ENCODE data around the gene EYA3. TPM values are rescaled to one million over a fixed set of nuclear protein-coding genes. Genes with fewer than 3 reads are reported as not detected.
"Not testable (repeated sequence)": the region's sequence is repeated elsewhere in the genome, so short reads cannot be mapped to it uniquely, and the experiment has no call there.

Gene EYA3
- polyA plus RNA-seq, 4 donors = 16.9 to 58.0 (median 57.7) TPM

DNA sequence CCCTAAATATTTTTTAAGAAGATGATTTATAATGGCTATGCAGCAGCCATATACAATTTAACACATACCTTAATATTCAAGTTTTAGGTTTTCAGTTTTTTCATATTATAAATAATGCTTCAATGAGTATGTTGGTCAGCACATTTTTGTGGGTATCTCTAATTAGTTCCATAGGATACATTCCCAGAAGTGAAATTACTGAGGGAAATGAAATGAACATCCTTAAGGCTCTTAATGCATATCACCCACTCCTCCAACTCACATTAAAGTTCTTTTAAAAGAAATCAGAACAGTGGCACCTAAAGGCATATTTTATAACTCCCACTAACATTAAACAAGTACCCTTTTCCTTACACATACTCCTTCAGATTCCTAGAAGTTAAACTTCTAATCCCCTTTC is 56.1 kb downstream of the EYA3 start:
- no peak for DNase-seq (ENCODE audit: low read depth in 4 of 4, low spot score in 3 of 4)

DNA sequence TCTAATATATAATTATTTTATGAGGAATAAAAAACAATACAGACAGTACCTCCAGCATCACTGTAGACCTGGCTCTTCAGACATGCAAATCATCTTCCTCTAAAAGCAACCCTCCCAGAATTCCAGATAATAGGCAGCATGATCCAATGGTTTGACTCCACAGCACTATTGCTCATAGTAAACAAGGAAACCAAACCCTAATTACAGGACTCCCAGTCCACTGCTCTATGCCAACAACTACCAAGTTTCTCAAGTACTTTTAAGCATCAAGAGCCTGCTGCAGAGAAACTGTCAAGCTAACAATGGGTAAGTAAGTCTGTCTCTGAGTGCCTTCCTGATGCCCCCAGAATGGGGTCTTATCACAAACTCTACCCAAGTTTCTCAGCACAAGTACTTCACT is 57.2 kb downstream of the EYA3 start:
- DNase-seq (ENCODE audit: low read depth in 4 of 4, low spot score in 3 of 4) = no peak

DNA sequence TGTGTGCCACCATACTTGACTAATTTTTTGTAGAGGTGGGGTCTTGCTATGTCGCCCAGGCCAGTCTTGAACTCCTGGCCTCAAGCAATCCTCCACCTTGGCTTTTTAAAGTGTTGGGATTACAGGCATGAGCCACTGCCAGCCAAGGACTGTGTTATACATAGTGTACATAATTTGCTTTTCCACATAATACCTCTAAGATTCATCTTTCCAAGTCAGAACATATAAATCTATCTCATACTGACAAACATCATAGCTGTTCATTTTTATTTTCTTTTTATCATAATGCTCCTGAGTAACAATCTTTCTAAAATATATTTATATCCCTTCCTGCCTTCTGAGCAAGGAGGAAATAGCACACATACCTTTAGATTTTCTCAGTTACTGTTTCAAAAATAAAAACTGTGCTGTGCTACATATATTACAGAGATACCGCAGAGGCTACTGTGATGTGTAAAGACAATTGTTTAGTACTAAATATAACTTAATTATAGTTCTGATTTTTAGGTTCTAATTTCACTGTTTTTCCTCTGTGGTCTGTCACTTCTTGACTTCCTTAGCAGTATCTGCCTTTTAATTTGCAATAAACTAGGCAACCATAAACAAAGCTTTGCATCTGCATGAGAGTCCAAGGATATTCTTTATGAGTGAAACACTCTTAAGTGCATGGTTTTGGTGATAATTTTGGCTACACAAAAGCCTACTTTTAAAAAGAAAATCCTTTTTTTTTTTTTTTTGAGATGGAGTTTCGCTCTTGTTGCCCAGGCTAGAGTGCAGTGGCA is 59.3 kb downstream of the EYA3 start:
- no peak for DNase-seq (ENCODE audit: low read depth in 4 of 4, low spot score in 3 of 4)

DNA sequence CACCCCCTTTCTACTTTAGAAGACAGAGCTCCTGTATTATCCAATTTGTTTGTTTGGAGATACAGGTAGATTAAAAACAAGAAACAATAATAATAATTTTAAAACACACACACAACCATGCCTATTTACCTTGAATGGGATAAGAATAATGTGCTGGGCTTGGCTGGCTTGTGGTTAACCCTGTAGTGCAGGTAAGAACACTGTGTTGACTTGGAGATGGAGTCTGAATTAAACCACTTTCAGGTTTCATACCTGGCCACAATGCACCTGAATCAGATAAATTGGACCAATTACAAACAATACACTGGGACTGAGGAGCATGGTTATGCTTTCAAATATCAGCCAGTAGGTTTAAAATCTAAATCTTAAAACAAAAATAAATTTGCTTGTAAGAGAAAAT is 60.8 kb downstream of the EYA3 start:
- no peak for DNase-seq (ENCODE audit: low read depth in 4 of 4, low spot score in 3 of 4)

DNA sequence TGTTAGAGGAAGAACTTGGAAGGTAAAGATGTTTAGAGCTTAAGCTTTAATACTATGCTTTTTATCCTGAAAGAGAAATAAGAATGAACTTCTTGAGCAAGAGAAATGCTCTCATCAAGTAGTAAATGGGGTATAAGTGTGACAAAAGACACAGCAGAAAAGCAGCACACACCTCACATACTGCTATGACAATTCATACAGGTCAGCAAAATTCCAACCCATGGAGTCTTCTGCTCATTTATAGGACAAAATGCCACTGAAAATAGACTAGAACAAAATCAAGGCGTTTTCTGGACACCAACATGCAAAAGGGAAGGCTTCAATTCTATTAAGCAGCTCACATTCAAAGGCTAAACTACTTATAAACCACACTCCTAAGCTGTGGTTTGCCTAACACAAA is 61.2 kb downstream of the EYA3 start:
- no peak for DNase-seq (ENCODE audit: low read depth in 4 of 4, low spot score in 3 of 4)

DNA sequence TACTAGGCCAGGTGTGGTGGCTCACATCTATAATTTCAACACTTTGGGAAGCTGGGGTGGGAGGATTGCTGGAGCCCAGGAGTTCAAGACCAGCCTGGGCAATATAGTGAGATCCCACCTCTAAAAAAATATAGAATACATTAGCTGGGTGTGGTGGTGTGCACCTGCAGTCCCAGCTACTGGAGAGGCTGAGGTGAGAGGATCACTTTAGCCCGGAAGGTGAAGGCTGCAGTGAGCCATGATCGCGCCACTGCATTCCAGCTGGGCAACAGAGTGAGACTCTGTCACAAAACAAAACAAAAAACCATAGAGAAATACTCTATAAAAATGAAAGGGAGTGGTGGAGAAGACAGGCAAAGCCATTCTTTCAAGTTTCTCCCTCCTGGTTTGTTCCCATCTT is 62.1 kb downstream of the EYA3 start:
- no peak for DNase-seq (ENCODE audit: low read depth in 4 of 4, low spot score in 3 of 4)

DNA sequence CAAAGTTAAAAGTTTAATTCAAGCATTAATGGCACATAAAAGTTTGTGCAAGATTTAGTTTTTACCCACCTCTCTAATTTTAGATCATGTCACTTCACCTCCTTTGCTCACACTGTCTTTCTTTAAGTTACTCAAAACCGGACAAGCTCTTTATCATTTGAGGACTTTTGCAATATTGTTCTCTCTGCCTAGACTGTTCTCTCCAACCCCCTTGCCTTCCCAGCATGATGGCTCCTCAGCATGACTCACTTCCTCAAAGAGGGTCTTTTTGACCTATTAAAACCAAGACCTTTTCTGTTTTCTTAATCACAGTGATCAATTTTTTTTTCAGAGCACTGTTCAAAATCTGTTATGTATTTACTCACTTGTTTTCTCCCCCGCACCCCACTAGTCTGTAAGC is 67.3 kb downstream of the EYA3 start:
- DNase-seq (ENCODE audit: low read depth in 4 of 4, low spot score in 3 of 4) = no peak

DNA sequence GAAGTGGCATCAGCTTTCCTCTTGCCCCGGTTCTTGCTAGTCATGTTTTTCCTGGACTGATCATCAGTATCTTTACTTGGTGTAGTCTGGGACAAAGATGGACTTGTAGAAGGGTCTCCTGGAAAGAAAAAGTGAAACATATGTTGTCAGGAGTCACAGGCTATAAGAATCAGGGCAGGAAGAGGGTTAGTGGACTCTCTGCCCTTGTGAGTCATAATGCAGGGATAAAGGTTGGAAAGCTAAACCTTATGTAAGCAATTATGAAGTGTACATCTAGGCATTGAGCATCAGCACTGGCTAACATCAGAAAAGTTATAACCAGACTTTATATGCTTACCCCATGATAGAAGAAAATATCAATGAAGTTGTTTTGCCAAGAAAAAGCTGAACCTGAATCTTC is 77.4 kb downstream of the EYA3 start:
- DNase-seq (ENCODE audit: low read depth in 4 of 4, low spot score in 3 of 4) = no peak

DNA sequence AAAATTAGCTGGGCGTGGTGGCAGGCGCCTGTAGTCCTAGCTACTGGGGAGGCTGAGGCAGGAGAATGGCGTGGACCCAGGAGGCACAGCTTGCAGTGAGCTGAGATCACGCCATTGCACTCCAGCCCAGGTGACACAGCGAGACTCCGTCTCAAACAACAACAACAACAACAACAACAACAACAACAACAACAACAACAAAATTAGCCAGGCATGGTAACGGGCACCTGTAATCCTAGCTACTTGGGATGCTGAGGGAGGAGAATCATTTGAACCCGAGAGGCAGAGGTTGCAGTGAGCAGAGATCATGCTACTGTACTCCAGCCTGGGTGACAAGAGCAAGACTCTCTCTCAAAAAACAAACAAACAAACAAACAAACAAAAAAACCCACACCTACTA is 85.3 kb downstream of the EYA3 start:
- not testable (repeated sequence) for DNase-seq (ENCODE audit: low read depth in 4 of 4, low spot score in 3 of 4)

DNA sequence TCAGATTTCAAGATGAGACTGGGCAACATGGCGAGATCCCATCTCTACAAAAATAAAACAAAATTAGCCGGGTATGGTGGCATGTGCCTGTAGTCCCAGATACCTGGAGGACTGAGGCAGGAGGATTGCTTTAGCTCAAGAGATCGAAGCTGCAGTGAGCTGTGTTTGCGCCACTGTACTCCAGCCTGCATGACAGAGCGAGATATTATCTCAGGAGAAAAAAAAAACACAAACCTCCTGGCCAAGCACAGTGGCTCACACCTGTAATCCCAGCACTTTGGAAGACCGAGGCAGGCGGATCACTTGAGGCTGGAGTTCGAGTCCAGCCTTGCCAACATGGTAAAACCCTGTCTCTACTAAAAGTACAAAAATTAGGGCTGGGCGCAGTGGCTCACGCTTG is 85.8 kb downstream of the EYA3 start:
- DNase-seq (ENCODE audit: low read depth in 4 of 4, low spot score in 3 of 4) = no peak

DNA sequence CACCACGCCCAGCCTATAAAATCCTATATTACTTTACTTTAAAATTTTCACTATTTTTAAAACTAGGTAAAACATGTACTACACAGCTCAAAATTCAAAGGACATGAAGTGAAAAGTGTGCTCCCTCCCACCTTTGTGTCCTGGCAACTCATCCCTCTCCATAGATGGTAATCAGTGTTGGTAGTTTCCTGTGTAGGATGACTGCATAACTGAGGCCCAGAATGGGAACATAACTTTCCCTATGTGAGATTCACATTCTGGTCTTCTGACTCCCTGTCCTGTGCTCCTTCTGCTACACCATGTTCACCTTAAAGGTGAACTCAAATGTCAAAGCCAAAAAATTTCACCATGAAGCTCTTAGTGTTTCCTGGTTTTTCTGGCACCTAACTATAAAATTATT is 89.4 kb downstream of the EYA3 start:
- DNase-seq (ENCODE audit: low read depth in 4 of 4, low spot score in 3 of 4) = no peak

DNA sequence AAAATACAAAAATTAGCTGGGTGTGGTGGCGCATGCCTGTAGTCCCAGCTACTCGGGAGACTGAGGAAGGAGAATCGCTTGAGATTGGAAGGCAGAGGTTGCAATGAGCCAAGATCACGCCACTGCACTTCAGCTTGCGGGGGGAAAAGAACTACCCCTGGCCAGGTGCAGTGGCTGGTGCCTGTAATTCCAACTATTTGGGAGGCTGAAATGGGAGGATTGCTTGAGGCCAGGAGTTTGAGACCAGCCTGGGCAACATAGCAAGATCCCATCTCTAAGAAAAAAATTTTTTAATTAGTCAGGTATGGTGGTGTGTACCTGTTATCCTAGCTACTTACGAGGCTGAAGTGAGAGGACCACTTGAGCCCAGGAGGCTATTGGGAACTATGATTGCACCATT is 93.9 kb downstream of the EYA3 start:
- not testable (repeated sequence) for DNase-seq (ENCODE audit: low read depth in 4 of 4, low spot score in 3 of 4)

DNA sequence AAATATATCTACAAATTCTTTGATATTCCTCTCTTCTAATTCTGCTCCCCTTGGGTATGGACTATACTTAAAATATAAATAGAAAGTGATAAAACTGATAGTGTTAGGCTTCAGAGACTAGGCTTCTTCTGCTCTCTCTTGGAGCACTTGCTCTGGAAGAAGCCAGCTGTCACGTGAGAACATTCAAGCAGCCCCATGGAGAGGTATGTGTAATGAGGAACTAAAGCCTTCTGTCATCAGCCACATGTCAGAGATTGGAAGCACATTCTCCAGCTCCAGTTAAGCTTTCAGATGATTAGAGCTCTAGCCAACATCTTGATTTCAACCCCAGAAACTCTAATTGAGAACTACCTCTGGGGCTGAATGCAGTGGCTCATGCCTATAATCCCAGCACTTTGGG is 94.3 kb downstream of the EYA3 start:
- no peak for DNase-seq (ENCODE audit: low read depth in 4 of 4, low spot score in 3 of 4)

DNA sequence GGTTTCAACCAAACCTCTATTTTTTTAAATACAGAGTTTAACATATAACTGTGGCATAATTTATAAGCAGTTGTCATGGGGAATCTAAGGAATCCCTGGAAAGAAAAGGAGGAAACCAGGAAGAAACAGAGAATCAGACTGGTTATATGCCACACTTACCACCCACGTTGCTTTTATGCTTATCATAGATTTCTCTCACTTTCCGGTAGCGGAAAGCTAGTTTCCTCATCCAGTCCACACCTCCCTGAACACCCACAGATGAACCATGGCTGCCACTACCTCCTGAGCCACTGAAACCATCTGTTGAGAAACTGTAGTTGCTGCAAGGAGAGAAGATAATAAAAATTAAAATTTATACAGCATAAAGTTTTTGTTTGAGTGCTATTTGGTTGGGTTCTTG is 95.2 kb downstream of the EYA3 start:
- DNase-seq (ENCODE audit: low read depth in 4 of 4, low spot score in 3 of 4) = no peak

DNA sequence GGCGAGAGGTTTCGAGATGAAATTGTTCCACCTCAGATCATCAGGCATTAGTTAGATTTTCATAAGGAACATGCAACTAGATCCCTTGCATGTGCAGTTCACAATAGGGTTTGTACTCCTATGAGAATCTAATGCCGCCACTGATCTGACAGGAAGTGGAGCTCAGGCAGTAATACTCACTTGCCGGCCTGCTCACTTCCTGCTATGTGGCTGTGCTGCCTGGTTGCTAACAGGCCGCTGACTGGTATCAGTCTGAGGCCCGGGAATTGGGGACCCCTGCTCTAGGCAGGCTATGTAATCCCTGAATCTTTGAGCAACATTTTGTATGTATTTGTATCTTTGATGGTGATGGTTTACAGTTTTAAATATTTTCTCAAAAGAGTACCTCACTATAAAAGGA is 96.1 kb downstream of the EYA3 start:
- no peak for DNase-seq (ENCODE audit: low read depth in 4 of 4, low spot score in 3 of 4)

DNA sequence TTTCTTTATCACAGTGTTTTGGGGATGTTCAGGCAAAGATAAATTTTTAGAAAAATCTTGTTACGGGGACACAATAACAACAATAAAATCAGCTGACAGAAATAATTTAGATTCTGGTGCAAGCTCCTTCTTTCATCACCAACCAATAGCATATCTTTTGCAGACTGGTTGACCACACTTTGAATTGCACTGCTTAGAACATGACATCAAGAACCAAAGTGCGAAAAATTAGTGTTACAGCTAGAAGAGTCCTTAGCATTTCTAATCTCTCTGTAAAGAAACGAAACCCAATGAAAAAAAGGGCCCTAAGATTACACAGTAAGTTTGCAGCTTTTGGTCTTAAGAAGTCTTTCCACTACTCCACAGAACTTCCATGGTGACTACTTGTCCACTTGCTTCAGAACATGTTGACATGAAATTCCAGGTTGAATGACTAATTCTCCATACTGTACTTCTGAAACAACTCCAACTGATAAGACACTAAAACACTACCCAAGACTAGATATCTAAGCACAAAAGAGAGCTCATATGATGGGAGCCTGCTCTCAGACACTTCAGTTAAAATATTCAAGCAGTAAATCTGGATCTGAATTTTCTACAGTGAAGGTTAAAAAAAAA is 97.4 kb downstream of the EYA3 start:
- no peak for DNase-seq (ENCODE audit: low read depth in 4 of 4, low spot score in 3 of 4)

DNA sequence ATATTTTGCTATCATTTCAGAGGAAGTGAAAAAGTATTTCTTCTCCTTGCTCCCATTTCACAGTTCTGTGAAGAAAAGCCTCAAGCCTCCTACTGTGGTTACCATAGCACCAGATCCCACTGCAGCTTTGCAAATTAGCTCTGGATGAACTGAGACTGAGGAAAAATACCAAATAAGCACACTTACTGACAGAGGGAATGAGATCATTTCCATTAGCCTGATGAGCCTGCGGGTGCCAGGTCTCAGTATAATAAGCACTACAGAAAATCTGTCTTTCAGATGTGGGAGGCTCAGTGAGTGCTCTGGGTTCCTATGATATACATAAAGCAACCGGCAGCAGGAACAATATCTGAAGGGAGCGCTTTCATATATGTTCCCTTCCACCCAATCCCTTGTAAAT is 107.3 kb downstream of the EYA3 start:
- no peak for DNase-seq (ENCODE audit: low read depth in 4 of 4, low spot score in 3 of 4)

DNA sequence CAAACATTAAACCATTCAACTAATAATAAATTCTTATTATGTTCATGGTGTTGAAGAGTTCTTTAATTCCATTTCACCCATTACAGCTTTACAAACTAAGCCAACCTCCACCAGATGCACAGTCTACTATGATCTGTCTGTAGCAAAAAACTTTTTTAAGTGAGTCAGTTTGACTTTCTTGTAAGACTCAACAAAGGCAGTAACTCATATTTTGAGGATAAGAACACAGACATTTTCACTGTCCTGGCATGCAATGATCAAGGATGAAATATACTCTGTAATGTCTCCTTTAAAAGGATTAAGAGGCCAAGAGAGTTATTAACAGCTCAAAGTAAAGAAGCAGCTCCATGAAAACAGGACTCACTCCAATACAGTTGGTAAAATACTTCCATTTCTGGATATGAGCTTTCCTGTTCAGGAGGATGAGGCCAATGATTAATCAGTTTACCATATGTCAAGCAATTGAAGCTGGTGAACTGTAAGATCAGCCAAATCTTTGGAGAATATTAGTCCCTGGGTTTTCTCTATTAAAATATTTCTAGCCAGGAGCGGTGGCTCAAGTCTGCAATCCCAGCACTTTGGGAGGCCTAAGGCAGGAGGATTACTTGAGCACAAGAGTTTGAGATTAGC is 108.1 kb downstream of the EYA3 start:
- DNase-seq (ENCODE audit: low read depth in 4 of 4, low spot score in 3 of 4) = no peak

DNA sequence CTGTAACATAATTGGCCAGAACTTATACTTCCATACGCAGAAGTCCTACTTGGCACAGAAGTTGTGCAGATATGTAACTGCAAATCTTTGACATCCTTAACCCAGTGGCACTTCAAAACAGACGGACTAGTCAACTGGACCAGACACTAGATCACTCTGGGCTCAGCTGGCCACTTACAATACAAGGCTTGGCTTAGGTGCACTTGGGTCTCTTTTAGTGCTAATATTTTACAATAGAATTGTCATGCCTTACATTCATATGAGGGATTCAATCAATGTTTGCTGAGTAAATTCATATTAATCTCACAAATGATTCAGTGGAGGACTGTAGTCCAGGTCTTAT is 108.6 kb downstream of the EYA3 start:
- DNase-seq (ENCODE audit: low read depth in 4 of 4, low spot score in 3 of 4) = no peak

DNA sequence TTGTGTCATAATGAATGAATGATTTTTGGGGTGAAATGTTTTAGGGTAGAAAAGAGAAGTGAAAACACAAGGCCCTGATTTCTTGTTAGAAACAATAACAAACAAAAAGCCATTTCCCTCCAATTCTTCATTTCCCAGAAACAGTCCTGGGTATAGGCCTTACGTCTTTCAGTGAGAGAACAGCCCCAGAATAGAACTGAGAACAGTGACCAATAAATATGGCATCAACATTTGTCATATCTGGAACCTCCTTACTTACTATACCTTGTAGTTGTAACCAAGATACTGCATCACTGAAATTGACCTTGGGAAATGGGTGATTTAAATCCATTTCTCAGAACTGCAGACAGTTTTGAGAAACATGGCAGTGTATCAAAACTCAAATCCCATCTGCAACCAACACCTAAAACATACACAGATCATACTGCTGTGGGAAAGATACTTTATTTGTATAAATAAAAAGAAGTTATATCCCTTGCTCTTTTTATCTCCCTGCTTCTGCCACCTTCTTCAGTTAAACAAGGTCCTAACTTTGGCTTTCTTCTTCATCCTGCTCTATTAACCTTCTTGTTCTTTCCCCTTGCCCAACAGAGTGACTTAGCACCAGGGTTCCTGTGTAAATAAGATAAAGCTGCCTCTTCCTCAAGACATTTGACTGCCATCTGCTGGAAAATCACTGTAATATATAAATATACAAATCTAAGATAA is 109.1 kb downstream of the EYA3 start:
- peak in 1 of 4 donors; percentile 6 for DNase-seq (ENCODE audit: low read depth in 4 of 4, low spot score in 3 of 4)

DNA sequence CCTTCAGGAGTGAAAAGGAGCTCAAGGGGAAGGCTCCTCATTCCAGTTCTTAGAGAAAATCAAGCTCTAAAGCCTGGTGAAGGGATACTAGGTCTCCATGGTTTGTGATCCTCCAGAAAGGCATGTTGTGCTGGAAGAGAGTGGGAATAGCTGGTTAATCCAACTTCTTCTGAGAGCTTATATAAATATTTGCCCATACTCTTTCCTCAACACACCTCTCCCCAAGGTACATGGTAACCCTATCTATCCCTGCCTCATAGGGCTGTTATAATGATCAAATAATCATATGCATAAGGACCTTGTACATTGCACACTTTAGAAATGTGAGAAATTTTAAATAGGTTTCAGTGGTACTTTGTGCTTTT is 114.0 kb downstream of the EYA3 start:
- DNase-seq (ENCODE audit: low read depth in 4 of 4, low spot score in 3 of 4) = no peak

All from left renal pelvis (tissue), 4 donors.